H54 (cell line): Measurements from ENCODE around the gene PLXNC1.

Experiments
- DNase-seq: peaks from one replicate; pipeline ENCODE4 v3.0.0; 2011; ENCODE audit warnings: low spot score, mixed read lengths; ENCODE audit not compliant: insufficient read length
- FAIRE-seq: peaks from 3 replicates; lab custom pipeline; 2011; peaks lifted over from hg19 to GRCh38; lab: Jason Lieb, UNC
- POLR2A ChIP-seq: IDR thresholded peaks from 2 replicates; pipeline ENCODE4 v1.6.1; 2011; ENCODE audit warnings: low read depth, mild to moderate bottlenecking, low read length

PLXNC1 gene

DNA sequence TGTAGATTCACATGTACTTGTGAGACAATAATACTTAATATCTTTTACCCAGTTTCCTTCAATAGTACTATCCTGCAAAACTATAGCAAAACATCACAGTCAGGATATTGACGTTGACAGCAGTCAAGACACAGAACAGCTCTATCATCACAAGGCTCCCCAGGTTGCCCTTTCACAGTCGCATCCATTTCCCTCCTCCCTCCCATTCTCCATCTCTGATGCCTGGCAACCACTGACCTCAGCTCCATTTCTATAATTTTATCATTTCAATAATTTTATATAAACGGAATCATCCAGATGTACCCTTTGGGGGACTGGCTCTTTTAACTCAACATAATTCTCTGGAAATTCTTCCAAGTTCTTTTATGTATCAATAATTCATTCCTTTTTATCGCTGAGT lies 81.5 kb downstream of the PLXNC1 start:
- no peak for TF ChIP-seq POLR2A
- no peak for FAIRE-seq
- DNase-seq: no peak

GRCh38 chr12:94230357-94230905 lies 82.1 kb downstream of the PLXNC1 start:
- no peak for FAIRE-seq
- DNase-seq: no peak
- TF ChIP-seq POLR2A: no peak

DNA sequence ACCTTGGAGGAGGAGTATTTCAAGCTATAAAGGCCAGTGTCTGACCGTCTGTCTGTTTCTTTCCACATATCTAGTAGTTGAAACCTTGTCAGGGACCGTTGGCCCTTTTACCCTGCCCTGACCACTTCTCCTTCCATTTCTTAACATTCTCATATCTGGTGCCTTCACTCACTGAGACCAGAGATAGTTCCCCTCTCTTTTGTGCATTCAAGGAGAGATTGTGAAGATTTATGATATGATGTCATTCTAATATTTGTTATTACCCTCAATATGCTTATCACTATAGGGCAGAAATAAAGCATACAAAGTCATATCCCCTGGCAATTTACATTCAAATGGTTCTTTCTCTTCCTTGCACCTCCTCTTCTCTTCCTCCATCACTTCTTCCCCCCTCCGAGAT lies 83.3 kb downstream of the PLXNC1 start:
- no peak for DNase-seq
- no peak for TF ChIP-seq POLR2A
- FAIRE-seq: no peak

DNA sequence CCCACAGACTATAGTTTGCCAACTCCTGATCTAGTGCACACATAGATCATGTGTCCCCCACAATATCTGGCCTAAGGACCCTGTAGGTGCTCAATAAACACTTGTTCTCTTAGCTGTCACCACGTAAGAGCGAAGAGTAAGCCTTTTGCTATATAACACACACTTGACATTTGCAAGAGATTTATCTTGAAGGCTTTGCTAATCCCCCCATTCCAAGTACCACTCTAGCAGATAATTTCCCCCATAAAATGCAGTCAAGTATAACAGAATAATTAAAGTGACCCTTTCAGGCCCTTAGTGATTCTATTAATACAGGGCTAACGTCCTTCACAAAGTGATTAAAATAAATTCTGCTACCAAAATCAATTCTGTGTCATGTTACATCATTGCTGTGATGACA lies 87.5 kb downstream of the PLXNC1 start:
- DNase-seq: no peak
- FAIRE-seq: no peak
- TF ChIP-seq POLR2A: no peak

GRCh38 chr12:94239332-94239993 lies 91.1 kb downstream of the PLXNC1 start:
- FAIRE-seq (no peak), DNase-seq (no peak)
- no peak for TF ChIP-seq POLR2A

- TF ChIP-seq POLR2A: no peak
- FAIRE-seq (no peak), DNase-seq (no peak)
Measured at GRCh38 chr12:94240171-94240570, 91.8 kb downstream of the PLXNC1 start.

DNA sequence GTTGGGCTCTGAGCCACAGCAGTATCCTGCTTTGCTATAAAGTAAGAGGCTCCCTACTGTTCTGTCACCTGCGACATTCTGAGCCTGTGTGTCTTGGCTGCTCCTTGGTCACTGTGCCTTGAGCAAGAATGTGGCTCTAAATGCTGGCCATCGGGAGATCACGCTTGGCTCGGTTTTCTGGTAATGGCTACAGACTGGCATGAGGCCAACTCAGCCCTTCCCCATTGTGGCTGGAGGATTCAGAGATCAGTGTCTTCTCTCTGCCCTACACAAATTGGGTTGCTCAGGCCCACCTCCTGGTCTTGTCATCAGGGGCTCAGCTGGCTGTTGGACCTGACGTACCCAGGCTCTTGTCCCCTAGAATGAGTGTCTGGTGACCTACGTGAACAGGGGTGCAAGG lies 94.5 kb downstream of the PLXNC1 start:
- FAIRE-seq (no peak), DNase-seq (no peak)
- TF ChIP-seq POLR2A: no peak

DNA sequence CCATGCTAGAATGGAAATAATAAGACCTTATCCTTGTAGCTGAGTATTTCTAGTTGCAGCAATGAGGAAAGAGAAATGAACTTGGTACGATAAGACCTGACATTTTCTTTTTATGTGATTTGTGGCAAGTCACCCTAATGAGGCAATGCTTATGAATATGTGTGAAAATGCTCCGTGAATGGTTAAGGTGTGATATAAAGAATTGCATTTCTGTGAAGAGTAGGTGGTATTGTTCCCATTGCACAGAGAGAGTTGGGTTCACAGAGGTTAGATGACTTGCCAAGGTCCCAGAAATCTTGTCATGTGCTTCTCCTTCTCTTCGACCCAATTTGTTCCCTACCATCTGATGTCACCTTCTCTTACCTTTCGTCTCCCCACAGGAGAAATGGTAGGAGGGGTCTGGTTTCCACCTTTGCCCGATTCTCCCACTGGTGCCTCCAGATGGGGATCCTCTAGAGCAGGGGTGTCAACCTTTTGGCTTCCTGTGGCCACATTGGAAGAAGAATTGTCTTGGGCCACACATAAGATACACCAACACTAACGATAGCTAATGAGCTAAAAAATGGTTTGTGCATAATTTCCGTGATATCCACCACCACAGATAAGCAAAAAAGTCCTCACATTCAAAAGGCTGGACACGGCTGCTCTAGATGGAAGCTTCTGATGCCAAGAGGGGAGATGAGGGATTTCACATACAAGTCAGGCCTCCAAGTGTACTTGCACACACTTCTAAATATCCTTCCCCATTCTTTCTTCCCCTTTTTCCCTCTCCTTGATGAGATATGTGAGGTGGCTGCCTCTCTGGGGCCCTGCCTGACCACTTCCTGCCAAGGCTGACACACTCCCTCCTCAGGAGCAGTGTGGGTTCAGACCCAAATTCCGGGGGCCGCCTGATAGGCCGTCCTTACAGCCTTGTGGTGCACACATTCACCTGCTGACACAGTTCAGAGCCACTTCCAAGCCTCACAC lies 96.1 kb downstream of the PLXNC1 start:
- TF ChIP-seq POLR2A: no peak
- FAIRE-seq (no peak), DNase-seq (no peak)

DNA sequence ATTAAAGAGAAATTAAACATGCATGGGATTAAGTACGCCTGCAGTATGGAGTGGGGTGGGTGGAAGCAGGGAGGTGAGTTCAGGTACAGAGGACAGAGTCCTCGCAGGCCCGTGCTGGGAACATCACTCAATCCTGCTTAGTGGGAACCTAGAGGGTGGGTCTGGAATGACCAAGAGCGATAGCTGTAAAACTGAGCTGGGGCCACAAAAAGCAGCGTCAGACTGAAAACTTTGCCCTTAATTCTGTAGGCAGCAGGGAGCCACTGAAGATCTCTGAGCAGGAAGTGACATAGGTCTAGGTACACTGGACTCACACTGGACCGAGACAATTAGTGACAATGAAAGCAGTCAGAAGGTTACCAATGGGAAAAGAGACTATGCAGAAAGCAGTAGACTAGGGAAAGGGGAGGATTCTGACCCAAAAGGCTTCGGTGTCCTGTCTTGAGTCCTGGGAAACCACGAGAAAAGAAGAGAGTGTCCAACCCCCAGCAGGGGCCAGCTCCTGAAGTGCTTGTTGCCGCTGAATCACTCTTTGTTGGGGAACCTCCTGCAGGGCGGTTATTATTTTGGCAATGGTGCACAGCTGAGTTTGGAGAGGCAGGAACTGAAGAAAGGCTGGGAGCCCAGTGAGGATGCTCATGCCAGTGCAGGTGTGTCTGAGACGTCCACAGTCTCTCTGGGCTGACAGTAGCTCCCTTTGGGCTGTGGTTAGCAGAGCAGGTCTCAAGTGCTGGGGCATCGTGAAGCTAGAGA lies 97.4 kb downstream of the PLXNC1 start:
- no peak for DNase-seq

GRCh38 chr12:94247246-94247645 lies 98.9 kb downstream of the PLXNC1 start:
- DNase-seq: no peak
- FAIRE-seq: no peak
- no peak for TF ChIP-seq POLR2A

More for the DNA sequence above, 97.4 kb downstream of the PLXNC1 start:
- no peak for FAIRE-seq
- no peak for TF ChIP-seq POLR2A

DNA sequence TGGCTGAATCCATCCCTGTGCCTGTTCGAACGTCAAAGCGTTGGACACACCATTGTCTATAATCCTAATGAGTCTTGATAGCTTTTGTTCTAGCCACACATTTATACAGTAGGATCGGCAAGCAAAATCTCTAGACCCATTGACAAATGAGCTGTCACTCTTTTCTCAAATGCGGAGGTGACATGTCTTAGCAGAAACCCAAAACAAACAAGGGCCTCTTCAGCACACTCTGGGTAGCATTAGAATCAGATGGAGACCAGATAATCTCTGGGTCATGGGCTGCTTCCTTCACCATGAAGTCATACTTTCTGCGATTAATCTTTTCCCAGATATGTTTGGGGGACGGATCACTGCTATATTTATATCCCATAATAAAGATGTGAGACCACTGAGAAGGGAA lies 100.2 kb downstream of the PLXNC1 start:
- no peak for TF ChIP-seq POLR2A
- no peak for DNase-seq
- FAIRE-seq: no peak

DNA sequence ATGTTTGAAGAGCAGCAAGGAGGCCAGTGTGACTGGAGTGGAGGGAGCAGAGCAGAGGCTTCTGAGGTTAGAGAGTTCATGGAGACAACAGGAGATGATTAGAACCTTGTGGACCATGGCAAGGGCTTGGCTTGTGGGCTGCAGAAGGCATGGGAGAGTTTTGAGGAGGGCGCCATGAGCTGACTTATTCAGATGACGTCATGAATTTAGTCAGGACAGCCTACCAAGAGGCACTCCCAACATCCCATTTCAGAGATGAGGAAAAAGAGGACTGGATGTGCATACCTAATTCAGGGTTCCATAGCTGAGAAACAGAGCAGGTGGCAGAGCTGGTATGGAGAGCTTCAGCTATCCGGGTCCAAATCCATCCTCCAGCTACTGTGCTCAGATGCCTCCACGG lies 101.8 kb downstream of the PLXNC1 start:
- no peak for TF ChIP-seq POLR2A
- no peak for DNase-seq
- FAIRE-seq: no peak

GRCh38 chr12:94254270-94254669 lies 105.9 kb downstream of the PLXNC1 start:
- no peak for FAIRE-seq
- DNase-seq: no peak
- no peak for TF ChIP-seq POLR2A
